Uterus (tissue), 2 donors: ENCODE data around the gene ATP9B.

Experiments
- POLR2A ChIP-seq, 2 donors: fragments of 450-650 bp; IDR thresholded peaks; one replicate each; pipeline ENCODE4 v1.6.1; 2016; ENCODE audit warnings: antibody characterized with exemption in 2 of 2, mild to moderate bottlenecking in 1 of 2, moderate library complexity in 1 of 2
- TF ChIP-seq, protein P1 (sequence below), 4 experiments: fragments of 200-600 bp in 2 of 4; fragments of 450-650 bp in 2 of 4; sonication (generic) in 2 of 4; IDR thresholded peaks; one replicate each; pipeline ENCODE4 v1.5.1; 2016 to 2019; ENCODE audit warnings: antibody characterized with exemption in 4 of 4, mild to moderate bottlenecking in 2 of 4, moderate library complexity in 1 of 4

- TF ChIP-seq, protein P1, sequence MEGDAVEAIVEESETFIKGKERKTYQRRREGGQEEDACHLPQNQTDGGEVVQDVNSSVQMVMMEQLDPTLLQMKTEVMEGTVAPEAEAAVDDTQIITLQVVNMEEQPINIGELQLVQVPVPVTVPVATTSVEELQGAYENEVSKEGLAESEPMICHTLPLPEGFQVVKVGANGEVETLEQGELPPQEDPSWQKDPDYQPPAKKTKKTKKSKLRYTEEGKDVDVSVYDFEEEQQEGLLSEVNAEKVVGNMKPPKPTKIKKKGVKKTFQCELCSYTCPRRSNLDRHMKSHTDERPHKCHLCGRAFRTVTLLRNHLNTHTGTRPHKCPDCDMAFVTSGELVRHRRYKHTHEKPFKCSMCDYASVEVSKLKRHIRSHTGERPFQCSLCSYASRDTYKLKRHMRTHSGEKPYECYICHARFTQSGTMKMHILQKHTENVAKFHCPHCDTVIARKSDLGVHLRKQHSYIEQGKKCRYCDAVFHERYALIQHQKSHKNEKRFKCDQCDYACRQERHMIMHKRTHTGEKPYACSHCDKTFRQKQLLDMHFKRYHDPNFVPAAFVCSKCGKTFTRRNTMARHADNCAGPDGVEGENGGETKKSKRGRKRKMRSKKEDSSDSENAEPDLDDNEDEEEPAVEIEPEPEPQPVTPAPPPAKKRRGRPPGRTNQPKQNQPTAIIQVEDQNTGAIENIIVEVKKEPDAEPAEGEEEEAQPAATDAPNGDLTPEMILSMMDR (IDR thresholded peaks at IDR 0.05), result no peak
- no peak for TF ChIP-seq POLR2A (IDR thresholded peaks at IDR 0.05)
Measured at GRCh38 chr18:79384834-79385233, 315.6 kb downstream of the ATP9B start.
